ENCODE results near the gene TMTC1. TPM values are rescaled to one million over a fixed set of nuclear protein-coding genes. Genes with fewer than 3 reads are reported as not detected.
"Not testable (repeated sequence)": the region's sequence is repeated elsewhere in the genome, so short reads cannot be mapped to it uniquely, and the experiment has no call there.

TMTC1 gene
- total and polyA plus RNA-seq, 9 of the 15 experiments (the other 6 are each of a cell fraction or from before 2014, with no cell fraction given), result under 0.01 to 0.18 (median 0.06) TPM; not detected in 2

DNA sequence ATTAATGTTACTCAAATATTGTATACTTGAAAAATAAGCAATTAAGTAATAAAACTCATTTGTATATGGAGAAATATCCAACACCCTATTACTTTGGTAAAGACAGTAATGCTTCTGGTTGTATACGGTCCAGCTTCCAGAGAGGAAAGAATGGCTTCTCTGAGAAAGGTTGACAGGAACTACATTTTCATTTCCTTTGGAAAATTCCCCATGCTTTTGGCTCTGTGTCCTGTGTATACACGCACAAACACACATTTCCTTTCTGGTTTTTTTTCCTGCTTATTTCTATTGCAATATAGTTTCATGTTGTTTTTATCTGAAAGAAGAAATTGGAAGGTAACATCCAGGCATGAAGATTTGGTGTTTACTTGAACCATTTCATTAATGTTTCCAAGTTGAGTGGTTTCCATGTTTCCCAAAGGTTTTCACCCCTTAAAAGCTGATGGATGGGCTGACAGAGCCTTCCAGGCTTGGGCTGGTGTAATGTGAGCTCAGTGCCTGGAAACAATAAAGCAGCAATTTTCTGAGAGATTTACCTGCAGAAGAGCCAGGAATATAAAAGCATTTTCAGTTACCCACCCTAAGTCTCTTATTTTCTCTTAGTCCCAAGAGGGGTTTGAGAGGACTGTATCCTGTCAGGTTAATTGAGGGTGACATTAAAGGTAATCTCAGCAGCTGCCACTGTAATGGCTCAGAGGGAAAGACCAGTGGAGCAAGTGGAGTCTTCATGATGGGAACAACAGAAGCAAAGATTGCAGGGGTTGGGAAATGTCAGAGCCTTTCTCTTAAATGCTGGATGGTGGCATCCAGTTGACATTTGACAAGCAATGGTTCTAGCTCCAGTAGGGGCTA lies 33.4 kb upstream of the TMTC1 start (continued):
- TF ChIP-seq GTF2F1 (IDR thresholded peaks at IDR 0.05; ENCODE audit: low read depth, low read length) (no peak), TCF3 (CRISPR knock-in tag; IDR thresholded peaks at IDR 0.05) (no peak), RFX5 (IDR thresholded peaks at IDR 0.05; ENCODE audit: low read depth, low read length) (no peak)
- TF ChIP-seq, protein P1, sequence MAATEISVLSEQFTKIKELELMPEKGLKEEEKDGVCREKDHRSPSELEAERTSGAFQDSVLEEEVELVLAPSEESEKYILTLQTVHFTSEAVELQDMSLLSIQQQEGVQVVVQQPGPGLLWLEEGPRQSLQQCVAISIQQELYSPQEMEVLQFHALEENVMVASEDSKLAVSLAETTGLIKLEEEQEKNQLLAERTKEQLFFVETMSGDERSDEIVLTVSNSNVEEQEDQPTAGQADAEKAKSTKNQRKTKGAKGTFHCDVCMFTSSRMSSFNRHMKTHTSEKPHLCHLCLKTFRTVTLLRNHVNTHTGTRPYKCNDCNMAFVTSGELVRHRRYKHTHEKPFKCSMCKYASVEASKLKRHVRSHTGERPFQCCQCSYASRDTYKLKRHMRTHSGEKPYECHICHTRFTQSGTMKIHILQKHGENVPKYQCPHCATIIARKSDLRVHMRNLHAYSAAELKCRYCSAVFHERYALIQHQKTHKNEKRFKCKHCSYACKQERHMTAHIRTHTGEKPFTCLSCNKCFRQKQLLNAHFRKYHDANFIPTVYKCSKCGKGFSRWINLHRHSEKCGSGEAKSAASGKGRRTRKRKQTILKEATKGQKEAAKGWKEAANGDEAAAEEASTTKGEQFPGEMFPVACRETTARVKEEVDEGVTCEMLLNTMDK (IDR thresholded peaks at IDR 0.05; ENCODE audit: borderline replicate concordance, insufficient read depth, low read depth, low read length, poor library complexity, severe bottlenecking), result no peak

- H3K4me1 ChIP-seq (replicated peaks in 1 of 2; ENCODE audit: control insufficient read depth in 2 of 2, insufficient read depth in 2 of 2, low read length in 2 of 2); FAIRE-seq; BruUV-seq (replicated peaks); in situ Hi-C loops (cut with MboI); H3K4me2 ChIP-seq (ENCODE audit: insufficient read depth, low read length); H3K9me3 ChIP-seq (replicated peaks; ENCODE audit: control insufficient read depth, insufficient read depth, low read depth, low read length); H4K20me1 ChIP-seq (replicated peaks; ENCODE audit: control insufficient read depth, insufficient read depth, low read length); CTCF ChIA-PET (ENCODE audit: low intra/inter-chr PET ratio); H3K9ac ChIP-seq (ENCODE audit: insufficient read depth in 1 of 2, low read depth in 2 of 2, low read length in 2 of 2); intact Hi-C loops (cut with micrococcal nuclease); H3K79me2 ChIP-seq (ENCODE audit: control insufficient read depth, insufficient read depth, low read length); POLR2A ChIA-PET; DNase-seq (ENCODE audit: extremely low read depth in 1 of 4, low spot score in 3 of 4); ATAC-seq; H3K27ac ChIP-seq (ENCODE audit: extremely low read depth, low read depth, low read length); H3K9me1 ChIP-seq (ENCODE audit: control insufficient read depth, insufficient read depth, low read length); H3K36me3 ChIP-seq (ENCODE audit: control insufficient read depth, insufficient read depth, low read length); H3K27me3 ChIP-seq (ENCODE audit: control insufficient read depth in 2 of 2, insufficient read depth in 2 of 2, low read length in 2 of 2); H3K4me3 ChIP-seq; H2AFZ ChIP-seq (ENCODE audit: low read depth, low read length): not testable (repeated sequence)
- WGBS (ENCODE audit: insufficient coverage, low coverage, missing lambda C conversion rate), result under 1% methylated on average over 8 of the region's 24 CpGs
These were observed 26.0 kb upstream of the TMTC1 start for GRCh38 chr12:29809616-29810361.

Measured in K562 (cell line).